Measurements from ENCODE around the gene NBPF3.
"Not testable (repeated sequence)": the region's sequence is repeated elsewhere in the genome, so short reads cannot be mapped to it uniquely, and the experiment has no call there.

NBPF3 gene

GRCh38 chr1:21517161-21517589, 77.2 kb downstream of the NBPF3 start:
- WGBS (ENCODE audit: extremely low coverage, insufficient coverage, insufficient read length): no CpG with 5 or more reads among the region's 3 CpGs
- no peak overlapping the region for H3K4me2 ChIP-seq (ENCODE audit: low read length)
- H2BK12ac ChIP-seq (ENCODE audit: low read length): no peak overlapping the region
- H3K9ac ChIP-seq (ENCODE audit: low read length): no peak overlapping the region
- no peaks in the 10 kb centered on the region for H3K79me2 ChIP-seq (ENCODE audit: control insufficient read depth, insufficient read depth, low read length, poor library complexity)
- no peaks in the 10 kb centered on the region for H3K79me1 ChIP-seq (ENCODE audit: low read length)
- H3K4me1 ChIP-seq (ENCODE audit: control insufficient read depth in 1 of 2, insufficient read depth in 2 of 2, low read length in 2 of 2): no peaks in the 10 kb centered on the region
- H3K27ac ChIP-seq (ENCODE audit: low read depth, low read length): no peak overlapping the region
- H3K9me3 ChIP-seq (ENCODE audit: insufficient read depth, low read depth, low read length): no peaks in the 10 kb centered on the region
- no peaks in the 10 kb centered on the region for H3K36me3 ChIP-seq (ENCODE audit: control insufficient read depth in 1 of 2, insufficient read depth in 2 of 2, low read length in 2 of 2)
- no peak overlapping the region for H3K23ac ChIP-seq (ENCODE audit: low read length)
- DNase-seq: no peak
- H4K8ac ChIP-seq (ENCODE audit: low read depth, low read length): no peak overlapping the region
- H4K91ac ChIP-seq (ENCODE audit: low read depth, low read length): no peak overlapping the region
- H2BK120ac ChIP-seq (ENCODE audit: insufficient read depth, low read length, poor library complexity): no peak overlapping the region
- H3K4me3 ChIP-seq (ENCODE audit: low read depth, low read length): no peak overlapping the region
- H3K18ac ChIP-seq (ENCODE audit: low read length): no peak overlapping the region
- no peak overlapping the region for H2AFZ ChIP-seq (ENCODE audit: insufficient read depth, low read length, poor library complexity)
- no peak overlapping the region for H2BK5ac ChIP-seq (ENCODE audit: low read depth, low read length, poor library complexity)
- H3K4ac ChIP-seq (ENCODE audit: low read depth, low read length): no peak overlapping the region
- no peak overlapping the region for H4K12ac ChIP-seq (ENCODE audit: low read depth, low read length)
- H2AK5ac ChIP-seq (ENCODE audit: low read length): no peak overlapping the region
- no peak overlapping the region for H3K14ac ChIP-seq (ENCODE audit: low read length)
- H3K27me3 ChIP-seq (ENCODE audit: insufficient read depth, low read length): no peaks in the 10 kb centered on the region

DNA sequence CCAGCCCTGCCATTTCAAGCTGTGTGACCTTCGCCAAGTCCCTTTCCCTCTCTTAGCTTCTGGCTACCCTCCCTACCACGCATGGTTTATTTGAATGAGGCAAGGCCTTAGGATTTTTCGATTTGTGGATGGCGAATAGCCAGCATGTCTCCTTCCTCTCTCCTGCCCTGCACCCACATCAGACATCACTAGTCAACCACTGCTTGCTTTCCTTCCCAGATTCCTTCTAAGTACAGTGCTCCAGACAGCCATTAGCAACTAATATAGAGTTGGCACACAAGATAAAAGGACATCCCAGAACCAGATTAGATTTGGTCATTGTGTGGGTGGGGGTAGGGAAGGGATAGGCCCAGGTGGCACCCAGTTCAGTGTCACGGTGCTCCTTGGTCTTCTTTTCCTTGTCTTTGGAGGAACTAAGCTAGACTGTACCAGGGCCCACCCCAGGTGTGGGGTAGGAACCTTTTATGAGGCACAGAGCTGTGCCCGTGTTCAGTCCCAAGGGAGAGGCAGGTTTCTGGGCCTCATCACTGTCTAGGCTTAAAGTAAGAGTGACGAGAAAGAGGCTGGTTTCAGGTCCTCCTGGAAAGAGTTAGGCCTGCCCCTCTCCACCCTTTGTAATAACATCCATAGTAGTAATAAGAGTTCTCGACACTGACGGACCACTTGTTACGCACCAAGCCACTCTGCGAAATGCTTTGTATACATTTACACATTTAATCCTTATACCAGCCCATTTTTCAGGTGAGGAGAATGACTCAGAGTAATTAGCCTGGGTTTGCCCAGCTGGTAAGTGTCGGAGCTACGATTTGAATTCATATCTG, 77.9 kb downstream of the NBPF3 start:
- Histone ChIP-seq H4K8ac (ENCODE audit: low read depth, low read length) (no peak overlapping the region), H3K27ac (ENCODE audit: low read depth, low read length) (no peak overlapping the region), H3K79me2 (ENCODE audit: control insufficient read depth, insufficient read depth, low read length, poor library complexity) (no peaks in the 10 kb centered on the region), H2AFZ (ENCODE audit: insufficient read depth, low read length, poor library complexity) (no peak overlapping the region), H3K4me1 (ENCODE audit: control insufficient read depth in 1 of 2, insufficient read depth in 2 of 2, low read length in 2 of 2) (no peaks in the 10 kb centered on the region), H3K4ac (ENCODE audit: low read depth, low read length) (no peak overlapping the region), H3K4me2 (ENCODE audit: low read length) (no peak overlapping the region), H2BK5ac (ENCODE audit: low read depth, low read length, poor library complexity) (no peak overlapping the region), H3K14ac (ENCODE audit: low read length) (no peak overlapping the region), H4K91ac (ENCODE audit: low read depth, low read length) (no peak overlapping the region), H3K36me3 (ENCODE audit: control insufficient read depth in 1 of 2, insufficient read depth in 2 of 2, low read length in 2 of 2) (no peaks in the 10 kb centered on the region), H3K9me3 (ENCODE audit: insufficient read depth, low read depth, low read length) (no peaks in the 10 kb centered on the region), H3K23ac (ENCODE audit: low read length) (no peak overlapping the region), H4K12ac (ENCODE audit: low read depth, low read length) (no peak overlapping the region), H2BK120ac (ENCODE audit: insufficient read depth, low read length, poor library complexity) (no peak overlapping the region), H3K27me3 (ENCODE audit: insufficient read depth, low read length) (no peaks in the 10 kb centered on the region), H3K9ac (ENCODE audit: low read length) (no peak overlapping the region), H3K4me3 (ENCODE audit: low read depth, low read length) (no peak overlapping the region), H2BK12ac (ENCODE audit: low read length) (no peak overlapping the region), H3K18ac (ENCODE audit: low read length) (no peak overlapping the region), H3K79me1 (ENCODE audit: low read length) (no peaks in the 10 kb centered on the region), H2AK5ac (ENCODE audit: low read length) (no peak overlapping the region)
- no CpG with 5 or more reads among the region's 13 CpGs for WGBS (ENCODE audit: extremely low coverage, insufficient coverage, insufficient read length)
- no peak for DNase-seq

DNA sequence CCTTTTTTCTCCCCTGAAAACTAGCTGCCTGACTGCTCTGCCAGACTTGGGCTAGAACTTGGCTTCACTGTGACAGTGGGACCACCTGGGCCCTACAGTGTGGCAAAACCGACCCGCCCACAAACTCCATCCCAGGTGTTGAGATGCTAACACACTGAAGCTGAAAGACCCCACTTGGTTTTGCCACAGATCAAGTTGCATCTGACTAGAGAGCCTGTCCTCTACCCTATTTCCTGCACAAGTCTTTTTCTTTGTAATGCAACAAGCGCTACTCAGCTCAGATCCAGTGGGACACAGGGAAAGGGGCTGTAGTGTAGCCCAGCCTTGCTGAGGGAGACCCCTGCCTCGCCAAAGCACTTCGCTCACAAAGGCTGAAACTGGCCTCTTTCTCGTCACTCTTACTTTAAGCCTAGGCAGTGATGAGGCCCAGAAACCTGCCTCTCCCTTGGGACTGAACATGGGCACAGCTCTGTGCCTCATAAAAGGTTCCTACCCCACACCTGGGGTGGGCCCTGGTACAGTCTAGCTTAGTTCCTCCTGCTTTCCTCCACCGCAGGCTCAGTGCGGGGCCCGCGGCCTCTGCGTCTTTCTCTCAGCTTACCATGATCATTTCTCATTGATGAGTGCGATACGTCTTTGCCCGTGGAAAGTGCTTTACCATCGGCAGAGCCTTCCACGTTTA, 79.0 kb downstream of the NBPF3 start:
- no peak overlapping the region for H4K91ac ChIP-seq (ENCODE audit: low read depth, low read length)
- H2BK12ac ChIP-seq (ENCODE audit: low read length): no peak overlapping the region
- no peaks in the 10 kb centered on the region for H3K79me1 ChIP-seq (ENCODE audit: low read length)
- no peaks in the 10 kb centered on the region for H3K4me1 ChIP-seq (ENCODE audit: control insufficient read depth in 1 of 2, insufficient read depth in 2 of 2, low read length in 2 of 2)
- H3K79me2 ChIP-seq (ENCODE audit: control insufficient read depth, insufficient read depth, low read length, poor library complexity): no peaks in the 10 kb centered on the region
- no peak overlapping the region for H4K12ac ChIP-seq (ENCODE audit: low read depth, low read length)
- H2AFZ ChIP-seq (ENCODE audit: insufficient read depth, low read length, poor library complexity): no peak overlapping the region
- no peak overlapping the region for H2AK5ac ChIP-seq (ENCODE audit: low read length)
- H3K4ac ChIP-seq (ENCODE audit: low read depth, low read length): no peak overlapping the region
- H3K27me3 ChIP-seq (ENCODE audit: insufficient read depth, low read length): no peaks in the 10 kb centered on the region
- no peak for DNase-seq
- no peak overlapping the region for H3K4me3 ChIP-seq (ENCODE audit: low read depth, low read length)
- no peak overlapping the region for H3K4me2 ChIP-seq (ENCODE audit: low read length)
- no peak overlapping the region for H4K8ac ChIP-seq (ENCODE audit: low read depth, low read length)
- no peak overlapping the region for H3K9ac ChIP-seq (ENCODE audit: low read length)
- no peak overlapping the region for H3K18ac ChIP-seq (ENCODE audit: low read length)
- WGBS (ENCODE audit: extremely low coverage, insufficient coverage, insufficient read length): no CpG with 5 or more reads among the region's 16 CpGs
- no peak overlapping the region for H3K14ac ChIP-seq (ENCODE audit: low read length)
- no peak overlapping the region for H3K27ac ChIP-seq (ENCODE audit: low read depth, low read length)
- no peaks in the 10 kb centered on the region for H3K9me3 ChIP-seq (ENCODE audit: insufficient read depth, low read depth, low read length)
- no peak overlapping the region for H2BK5ac ChIP-seq (ENCODE audit: low read depth, low read length, poor library complexity)
- H3K23ac ChIP-seq (ENCODE audit: low read length): no peak overlapping the region
- H2BK120ac ChIP-seq (ENCODE audit: insufficient read depth, low read length, poor library complexity): no peak overlapping the region
- H3K36me3 ChIP-seq (ENCODE audit: control insufficient read depth in 1 of 2, insufficient read depth in 2 of 2, low read length in 2 of 2): no peaks in the 10 kb centered on the region

DNA sequence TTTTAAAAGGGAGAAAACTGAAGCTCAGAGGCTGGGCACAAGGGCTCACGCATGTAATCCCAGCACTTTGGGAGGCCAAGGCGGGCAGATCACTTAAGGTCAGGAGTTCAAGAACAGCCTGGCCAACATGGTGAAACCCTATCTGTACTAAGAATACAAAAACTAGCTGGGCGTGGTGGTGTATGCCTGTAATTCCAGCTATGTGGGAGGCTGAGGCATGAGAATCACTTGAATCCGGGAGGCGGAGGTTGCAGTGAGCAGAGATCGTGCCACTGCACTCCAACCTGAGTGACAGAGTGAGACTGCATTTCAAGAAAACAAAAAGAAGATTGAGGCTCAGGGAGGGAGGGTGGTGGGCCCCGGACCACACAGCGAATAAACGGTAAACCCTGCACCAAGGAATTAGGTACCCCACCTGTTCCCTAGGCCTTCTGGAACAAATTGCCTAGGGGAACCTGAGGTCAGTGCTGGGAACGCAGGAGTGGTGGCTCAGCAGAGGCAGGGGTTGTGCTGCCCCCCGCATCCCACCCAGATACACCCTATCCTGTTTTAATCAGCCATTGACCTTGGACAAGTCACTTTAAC, 79.6 kb downstream of the NBPF3 start:
- H3K79me2 ChIP-seq (ENCODE audit: control insufficient read depth, insufficient read depth, low read length, poor library complexity); H2AFZ ChIP-seq (ENCODE audit: insufficient read depth, low read length, poor library complexity); H3K4ac ChIP-seq (ENCODE audit: low read depth, low read length); H2BK12ac ChIP-seq (ENCODE audit: low read length); H3K4me2 ChIP-seq (ENCODE audit: low read length); H3K4me3 ChIP-seq (ENCODE audit: low read depth, low read length); H2AK5ac ChIP-seq (ENCODE audit: low read length); H2BK120ac ChIP-seq (ENCODE audit: insufficient read depth, low read length, poor library complexity); H3K14ac ChIP-seq (ENCODE audit: low read length); H2BK5ac ChIP-seq (ENCODE audit: low read depth, low read length, poor library complexity); H3K36me3 ChIP-seq (ENCODE audit: control insufficient read depth in 1 of 2, insufficient read depth in 2 of 2, low read length in 2 of 2); H3K18ac ChIP-seq (ENCODE audit: low read length); H3K27ac ChIP-seq (ENCODE audit: low read depth, low read length); H3K9me3 ChIP-seq (ENCODE audit: insufficient read depth, low read depth, low read length); H3K9ac ChIP-seq (ENCODE audit: low read length); H3K79me1 ChIP-seq (ENCODE audit: low read length); H4K8ac ChIP-seq (ENCODE audit: low read depth, low read length); H3K4me1 ChIP-seq (ENCODE audit: control insufficient read depth in 1 of 2, insufficient read depth in 2 of 2, low read length in 2 of 2); H3K27me3 ChIP-seq (ENCODE audit: insufficient read depth, low read length); H3K23ac ChIP-seq (ENCODE audit: low read length); H4K91ac ChIP-seq (ENCODE audit: low read depth, low read length); H4K12ac ChIP-seq (ENCODE audit: low read depth, low read length): not testable (repeated sequence)
- DNase-seq: peak in 1 of 2 donors; percentile 62
- no CpG with 5 or more reads among the region's 11 CpGs for WGBS (ENCODE audit: extremely low coverage, insufficient coverage, insufficient read length)

All from trophoblast cell (in vitro differentiated cells and primary cell).